Osteoblast (primary cell): ENCODE results near the gene TENT5C. TPM values are rescaled to one million over a fixed set of nuclear protein-coding genes. Genes with fewer than 3 reads are reported as not detected.
A peak's percentile ranks its signal among the peaks of the same experiment; 100 is the strongest.

Source experiments
- DNase-seq: peaks from one replicate; pipeline ENCODE4 v3.0.0; 2011; ENCODE audit warnings: low spot score, mixed read lengths; ENCODE audit not compliant: insufficient read length; ENCODE audit errors: missing footprints
- H2AFZ ChIP-seq: 2 replicates; pipeline ENCODE4 v1.6.0; 2011; ENCODE audit warnings: mild to moderate bottlenecking, low read length
- H3K27ac ChIP-seq: 2 replicates; pipeline ENCODE4 v1.5.1; 2011; ENCODE audit warnings: mild to moderate bottlenecking, low read depth, low read length, moderate library complexity
- H3K27me3 ChIP-seq: 2 replicates; pipeline ENCODE4 v1.6.0; 2012; ENCODE audit warnings: mild to moderate bottlenecking, control low read depth, inconsistent platforms, low read length, moderate library complexity; ENCODE audit not compliant: insufficient read depth
- H3K36me3 ChIP-seq: 2 replicates; pipeline ENCODE4 v1.5.1; 2011; ENCODE audit warnings: mild to moderate bottlenecking, low read length, control low read depth, moderate library complexity; ENCODE audit not compliant: insufficient read depth
- H3K4me1 ChIP-seq: 2 replicates; pipeline ENCODE4 v1.5.1; 2011; ENCODE audit warnings: mild to moderate bottlenecking, low read length, control low read depth, moderate library complexity; ENCODE audit not compliant: insufficient read depth
- H3K4me2 ChIP-seq: 2 replicates; pipeline ENCODE4 v1.6.0; 2011; ENCODE audit warnings: mild to moderate bottlenecking, low read length; ENCODE audit not compliant: insufficient read depth
- H3K4me3 ChIP-seq: fragments of 200-600 bp; sonication (generic); 3 replicates; pipeline ENCODE4 v1.5.1; 2012; ENCODE audit warnings: mild to moderate bottlenecking, low read length, inconsistent platforms; ENCODE audit not compliant: insufficient read depth
- H3K79me2 ChIP-seq: 2 replicates; pipeline ENCODE4 v1.6.0; 2012; ENCODE audit warnings: mild to moderate bottlenecking, low read length, control low read depth, inconsistent platforms; ENCODE audit not compliant: insufficient read depth
- H3K9me3 ChIP-seq: 2 replicates; pipeline ENCODE4 v1.5.1; 2011; ENCODE audit warnings: low read depth, low read length, control low read depth
- H4K20me1 ChIP-seq: 2 replicates; pipeline ENCODE4 v1.6.0; 2012; ENCODE audit warnings: mild to moderate bottlenecking, low read length, control low read depth; ENCODE audit not compliant: insufficient read depth
- total RNA-seq: library from RNA; depleted of rRNA; stranded (reverse); fragments of >200 nt; gene quantifications from 2 replicates; pipeline ENCODE4 v1.2.3, GENCODE V29; 2012
- TF ChIP-seq, protein P1 (sequence below): IDR thresholded peaks from 2 replicates; pipeline ENCODE4 v1.5.1; 2011; ENCODE audit warnings: mild to moderate bottlenecking, low read depth, low read length, moderate library complexity; ENCODE audit errors: extremely low read depth

TENT5C gene
- total RNA-seq, 1 donor = 0.36 TPM

DNA sequence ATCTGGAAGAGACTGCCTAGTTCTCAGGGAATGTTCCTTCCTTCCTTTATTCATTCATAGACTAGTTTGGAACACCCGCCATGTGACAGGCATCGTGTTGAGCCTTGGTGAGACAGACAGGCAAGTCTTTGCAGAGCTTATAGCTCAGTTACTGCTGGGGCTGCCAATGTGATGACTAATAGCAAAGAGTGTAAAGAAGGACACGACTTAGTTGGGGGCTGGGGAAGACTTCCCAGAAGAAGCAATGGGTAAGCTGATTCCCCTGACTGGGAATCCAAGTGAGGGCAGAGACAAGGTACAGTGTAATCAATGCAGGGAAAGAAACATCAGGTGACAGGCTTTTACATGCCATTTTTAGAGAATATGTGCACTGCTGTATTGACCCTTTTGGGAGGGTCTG is 51.2 kb downstream of the TENT5C start:
- peaks cover 34% of the 10 kb centered on the region for H3K27me3 ChIP-seq
- no peaks in the 10 kb centered on the region for H3K36me3 ChIP-seq
- peaks cover 9% of the 10 kb centered on the region for H3K4me1 ChIP-seq
- TF ChIP-seq, protein P1, sequence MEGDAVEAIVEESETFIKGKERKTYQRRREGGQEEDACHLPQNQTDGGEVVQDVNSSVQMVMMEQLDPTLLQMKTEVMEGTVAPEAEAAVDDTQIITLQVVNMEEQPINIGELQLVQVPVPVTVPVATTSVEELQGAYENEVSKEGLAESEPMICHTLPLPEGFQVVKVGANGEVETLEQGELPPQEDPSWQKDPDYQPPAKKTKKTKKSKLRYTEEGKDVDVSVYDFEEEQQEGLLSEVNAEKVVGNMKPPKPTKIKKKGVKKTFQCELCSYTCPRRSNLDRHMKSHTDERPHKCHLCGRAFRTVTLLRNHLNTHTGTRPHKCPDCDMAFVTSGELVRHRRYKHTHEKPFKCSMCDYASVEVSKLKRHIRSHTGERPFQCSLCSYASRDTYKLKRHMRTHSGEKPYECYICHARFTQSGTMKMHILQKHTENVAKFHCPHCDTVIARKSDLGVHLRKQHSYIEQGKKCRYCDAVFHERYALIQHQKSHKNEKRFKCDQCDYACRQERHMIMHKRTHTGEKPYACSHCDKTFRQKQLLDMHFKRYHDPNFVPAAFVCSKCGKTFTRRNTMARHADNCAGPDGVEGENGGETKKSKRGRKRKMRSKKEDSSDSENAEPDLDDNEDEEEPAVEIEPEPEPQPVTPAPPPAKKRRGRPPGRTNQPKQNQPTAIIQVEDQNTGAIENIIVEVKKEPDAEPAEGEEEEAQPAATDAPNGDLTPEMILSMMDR = no peak
- no peak overlapping the region for H3K27ac ChIP-seq
- no peaks in the 10 kb centered on the region for H4K20me1 ChIP-seq
- no peak overlapping the region for H3K4me3 ChIP-seq
- no peaks in the 10 kb centered on the region for H3K9me3 ChIP-seq
- H3K79me2 ChIP-seq = no peaks in the 10 kb centered on the region
- no peak overlapping the region for H2AFZ ChIP-seq
- no peak for DNase-seq
- H3K4me2 ChIP-seq = peak overlapping the region; percentile 37

DNA sequence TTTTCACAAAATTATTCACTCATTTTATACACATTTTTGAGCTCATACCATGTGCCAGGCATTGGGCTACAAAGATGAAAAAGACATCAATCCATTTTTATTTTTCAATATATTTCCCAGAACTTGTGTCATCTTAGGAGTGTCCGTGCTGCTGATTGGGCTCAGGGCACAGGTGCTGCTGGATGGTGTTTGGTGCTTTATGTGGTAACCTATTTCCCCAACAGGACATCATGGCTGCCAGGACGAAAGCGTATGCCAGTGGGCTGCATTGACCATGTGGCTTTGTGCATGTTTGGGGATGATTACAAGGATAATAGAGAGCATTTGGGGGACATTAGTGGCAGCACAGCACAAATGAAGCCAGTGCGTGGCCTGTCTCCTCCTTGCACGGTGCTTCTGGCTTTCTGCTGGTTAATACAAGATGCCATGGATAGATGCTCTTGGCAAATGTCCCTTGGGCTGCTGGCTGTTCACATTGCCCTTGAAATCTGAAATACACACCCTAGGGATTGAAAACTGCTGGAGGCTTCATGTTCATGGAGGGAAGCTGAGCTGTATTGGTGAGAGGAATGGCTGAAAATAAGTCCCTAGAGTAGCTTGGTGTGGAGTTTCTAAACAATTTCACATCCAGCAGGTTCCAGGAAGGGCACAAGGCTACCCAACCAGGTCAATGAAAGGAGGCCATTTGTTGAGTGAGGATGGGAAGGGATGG is 52.3 kb downstream of the TENT5C start:
- Histone ChIP-seq H3K27me3 (peaks cover 34% of the 10 kb centered on the region), H3K36me3 (no peaks in the 10 kb centered on the region), H3K4me1 (peaks cover 9% of the 10 kb centered on the region), H2AFZ (no peak overlapping the region), H3K27ac (no peak overlapping the region), H3K4me2 (no peak overlapping the region), H3K79me2 (no peaks in the 10 kb centered on the region), H3K9me3 (no peaks in the 10 kb centered on the region), H3K4me3 (no peak overlapping the region), H4K20me1 (no peaks in the 10 kb centered on the region)
- DNase-seq = no peak
- TF ChIP-seq, protein P1 = no peak

DNA sequence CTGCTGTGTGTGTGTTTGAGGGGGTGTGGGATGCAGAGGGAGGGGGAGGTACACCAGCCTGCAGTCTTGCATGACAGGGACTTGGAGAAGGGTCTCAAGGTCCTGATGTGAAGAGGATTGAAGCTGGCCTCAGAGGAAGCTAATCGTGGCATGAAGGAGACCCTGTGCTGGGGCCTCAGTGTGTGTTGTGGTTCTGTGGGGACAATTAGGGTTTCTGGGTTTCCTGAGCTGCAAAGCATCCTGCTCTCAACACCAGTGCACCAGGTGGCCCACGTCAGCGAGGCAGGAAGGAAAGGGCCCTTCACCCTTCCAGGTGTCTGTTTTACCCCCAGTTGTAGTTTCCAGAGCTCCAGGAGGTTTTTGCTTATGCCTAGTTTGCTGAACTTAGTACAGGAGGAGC is 52.8 kb downstream of the TENT5C start:
- Histone ChIP-seq H3K36me3 (no peaks in the 10 kb centered on the region), H3K27me3 (peaks cover 34% of the 10 kb centered on the region), H3K4me2 (no peak overlapping the region), H3K79me2 (no peaks in the 10 kb centered on the region), H2AFZ (no peak overlapping the region), H3K4me1 (peaks cover 9% of the 10 kb centered on the region), H3K9me3 (no peaks in the 10 kb centered on the region), H4K20me1 (no peaks in the 10 kb centered on the region), H3K27ac (no peak overlapping the region), H3K4me3 (no peak overlapping the region)
- DNase-seq = no peak
- TF ChIP-seq, protein P1 = no peak

DNA sequence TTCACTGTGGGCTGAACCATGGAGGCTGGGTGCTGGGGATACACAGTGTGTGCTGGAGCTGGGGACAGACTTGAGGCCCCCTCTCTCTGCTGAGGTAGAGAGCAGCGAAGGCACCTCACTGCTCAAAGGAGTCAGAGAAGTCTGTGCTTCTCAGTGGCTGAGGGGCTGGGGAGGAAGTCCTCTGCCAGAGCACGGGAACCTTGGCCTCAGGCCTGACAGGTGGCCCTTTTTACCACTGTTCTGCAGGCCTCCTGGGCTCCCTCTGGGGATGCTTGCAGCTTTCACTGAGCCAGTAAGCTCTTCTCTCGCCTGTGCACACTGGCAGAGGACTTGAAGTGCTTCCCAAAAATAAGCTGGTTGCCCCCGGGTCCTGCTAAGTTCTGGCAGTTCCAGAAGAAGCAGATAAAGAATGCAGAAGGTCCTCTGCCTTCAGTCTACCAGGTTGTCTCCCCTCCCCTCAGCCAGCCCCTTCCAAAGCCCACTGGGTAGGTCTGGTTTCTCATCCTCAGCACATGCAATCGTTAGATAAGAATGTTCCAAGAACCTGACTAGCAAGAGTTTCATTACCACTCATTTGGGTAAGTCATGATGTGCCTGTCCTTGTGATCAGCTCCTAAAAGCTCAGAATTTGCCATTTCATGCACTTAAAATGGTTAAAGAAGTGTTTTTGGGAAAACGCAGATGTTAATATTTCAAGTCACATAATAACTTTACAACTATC is 53.9 kb downstream of the TENT5C start:
- H3K4me3 ChIP-seq = no peak overlapping the region
- no peak for DNase-seq
- H3K27ac ChIP-seq = no peak overlapping the region
- peaks cover 9% of the 10 kb centered on the region for H3K4me1 ChIP-seq
- no peak overlapping the region for H2AFZ ChIP-seq
- no peak overlapping the region for H3K4me2 ChIP-seq
- no peaks in the 10 kb centered on the region for H3K79me2 ChIP-seq
- no peaks in the 10 kb centered on the region for H3K9me3 ChIP-seq
- no peaks in the 10 kb centered on the region for H3K36me3 ChIP-seq
- TF ChIP-seq, protein P1 = no peak
- H3K27me3 ChIP-seq = peaks cover 37% of the 10 kb centered on the region
- no peaks in the 10 kb centered on the region for H4K20me1 ChIP-seq
